Measurements from ENCODE around the gene CCDC136. TPM values are rescaled to one million over a fixed set of nuclear protein-coding genes. Genes with fewer than 3 reads are reported as not detected.

The CCDC136 gene
- total RNA-seq, 1 experiment from 2014 or later: 31.1 TPM

DNA sequence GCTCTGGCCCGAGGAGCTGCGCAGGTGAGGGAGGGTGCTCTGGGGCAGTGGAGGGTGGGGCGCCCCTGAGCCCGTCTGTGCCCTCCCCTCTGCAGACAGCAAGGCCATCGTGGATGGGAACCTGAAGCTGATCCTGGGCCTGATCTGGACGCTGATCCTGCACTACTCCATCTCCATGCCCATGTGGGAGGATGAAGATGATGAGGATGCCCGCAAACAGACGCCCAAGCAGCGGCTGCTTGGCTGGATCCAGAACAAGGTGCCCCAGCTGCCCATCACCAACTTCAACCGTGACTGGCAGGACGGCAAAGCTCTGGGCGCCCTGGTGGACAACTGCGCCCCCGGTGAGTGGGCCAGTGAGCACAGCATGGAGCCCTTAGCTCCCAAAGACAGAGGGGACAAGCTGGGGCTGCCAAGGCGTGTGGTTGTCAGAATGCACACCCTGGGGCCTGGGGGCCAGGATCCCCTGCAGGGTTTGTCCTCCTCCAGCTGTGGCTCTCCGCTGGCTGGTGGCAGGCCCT, 43.5 kb downstream of the CCDC136 start:
- H3K23ac ChIP-seq (ENCODE audit: insufficient read length, low read depth, low read length): no peak overlapping the region
- no peaks in the 10 kb centered on the region for H3K79me1 ChIP-seq (ENCODE audit: insufficient read depth, low read depth, low read length, poor library complexity, severe bottlenecking)
- no peak overlapping the region for H4K5ac ChIP-seq (ENCODE audit: insufficient read length, low read depth, low read length)
- H2AFZ ChIP-seq (ENCODE audit: low read length): no peak overlapping the region
- H2AK5ac ChIP-seq (ENCODE audit: insufficient read length, low read length): no peak overlapping the region
- H2BK12ac ChIP-seq (ENCODE audit: insufficient read length, low read depth, low read length): no peak overlapping the region
- no peak overlapping the region for H3K27ac ChIP-seq (ENCODE audit: insufficient read length, low read depth, low read length)
- H4K91ac ChIP-seq (ENCODE audit: insufficient read length, low read depth, low read length): no peak overlapping the region
- H3K4me2 ChIP-seq (ENCODE audit: insufficient read depth, insufficient read length, low read length): no peak overlapping the region
- H3K36me3 Mint-ChIP-seq (ENCODE audit: insufficient read depth in 1 of 3, low read depth in 3 of 3): peaks cover 0 to 3% (median 0%) of the 10 kb centered on the region in 3 experiments; a peak in 1 of 7 replicates
- H3K9ac ChIP-seq (ENCODE audit: extremely low read depth, insufficient read length, low read length): no peak overlapping the region
- WGBS (ENCODE audit: extremely low coverage, insufficient read length, low lambda C conversion rate): no CpG with 5 or more reads among the region's 16 CpGs
- no peak overlapping the region for H3K56ac ChIP-seq (ENCODE audit: insufficient read length, low read depth, low read length)
- H3K18ac ChIP-seq (ENCODE audit: insufficient read length, low read depth, low read length): no peak overlapping the region
- H3K79me2 ChIP-seq (ENCODE audit: insufficient read depth, low read length): no peaks in the 10 kb centered on the region
- TF ChIP-seq, protein P1, sequence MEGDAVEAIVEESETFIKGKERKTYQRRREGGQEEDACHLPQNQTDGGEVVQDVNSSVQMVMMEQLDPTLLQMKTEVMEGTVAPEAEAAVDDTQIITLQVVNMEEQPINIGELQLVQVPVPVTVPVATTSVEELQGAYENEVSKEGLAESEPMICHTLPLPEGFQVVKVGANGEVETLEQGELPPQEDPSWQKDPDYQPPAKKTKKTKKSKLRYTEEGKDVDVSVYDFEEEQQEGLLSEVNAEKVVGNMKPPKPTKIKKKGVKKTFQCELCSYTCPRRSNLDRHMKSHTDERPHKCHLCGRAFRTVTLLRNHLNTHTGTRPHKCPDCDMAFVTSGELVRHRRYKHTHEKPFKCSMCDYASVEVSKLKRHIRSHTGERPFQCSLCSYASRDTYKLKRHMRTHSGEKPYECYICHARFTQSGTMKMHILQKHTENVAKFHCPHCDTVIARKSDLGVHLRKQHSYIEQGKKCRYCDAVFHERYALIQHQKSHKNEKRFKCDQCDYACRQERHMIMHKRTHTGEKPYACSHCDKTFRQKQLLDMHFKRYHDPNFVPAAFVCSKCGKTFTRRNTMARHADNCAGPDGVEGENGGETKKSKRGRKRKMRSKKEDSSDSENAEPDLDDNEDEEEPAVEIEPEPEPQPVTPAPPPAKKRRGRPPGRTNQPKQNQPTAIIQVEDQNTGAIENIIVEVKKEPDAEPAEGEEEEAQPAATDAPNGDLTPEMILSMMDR (conservative IDR thresholded peaks at IDR 0.05): no peak
- H2BK20ac ChIP-seq (ENCODE audit: low read depth, low read length, poor library complexity, severe bottlenecking): no peak overlapping the region
- no peak overlapping the region for H4K8ac ChIP-seq (replicated peaks; ENCODE audit: insufficient read length, low read depth, low read length)
- H3K14ac ChIP-seq (ENCODE audit: insufficient read depth, low read length): no peak overlapping the region
- H3K9me3 Mint-ChIP-seq: no peaks in the 10 kb centered on the region
- H2BK120ac ChIP-seq (ENCODE audit: low read depth, low read length, poor library complexity, severe bottlenecking): no peak overlapping the region
- H3K4ac ChIP-seq (ENCODE audit: low read depth, low read length): no peak overlapping the region
- H3K4me1 ChIP-seq (ENCODE audit: insufficient read depth, low read length): peaks cover 5% of the 10 kb centered on the region; the same call in 1 of the 2 replicates
- H3T11ph ChIP-seq (ENCODE audit: low read length): no peak overlapping the region
- H3K27me3 Mint-ChIP-seq (ENCODE audit: low read depth): peaks cover 21% of the 10 kb centered on the region
- no peaks in the 10 kb centered on the region for H3K9me3 ChIP-seq (ENCODE audit: control insufficient read depth, low read depth, low read length)
- H3K4me3 Mint-ChIP-seq: no peak overlapping the region
- DNase-seq: no peak
- H3K27me3 ChIP-seq (ENCODE audit: insufficient read depth, low read length): peaks cover 9% of the 10 kb centered on the region; the same call in 1 of the 2 replicates
- H4K20me1 ChIP-seq (ENCODE audit: control insufficient read depth, insufficient read depth, insufficient read length): no peaks in the 10 kb centered on the region
- no peak overlapping the region for H2BK5ac ChIP-seq (ENCODE audit: insufficient read length, low read length)
- no peak overlapping the region for H2BK15ac ChIP-seq (ENCODE audit: low read depth, low read length)
- H3K4me1 Mint-ChIP-seq: peaks cover 19 to 35% of the 10 kb centered on the region in 2 experiments
- peaks cover 21% of the 10 kb centered on the region for H3K23me2 ChIP-seq (ENCODE audit: insufficient read length, low read depth, low read length, poor library complexity, severe bottlenecking)
- no peak overlapping the region for H3K27ac Mint-ChIP-seq
